SIG-M5 treated with dmso at 0.1 percent for 504 hours (cell line): ENCODE measurements around the gene PSMC3IP.
A peak's percentile ranks its signal among the peaks of the same experiment; 100 is the strongest.
"Not testable (repeated sequence)": the region's sequence is repeated elsewhere in the genome, so short reads cannot be mapped to it uniquely, and the experiment has no call there.

Experiments
- DNase-seq: peaks from one replicate; lab custom pipeline; 2025; ENCODE audit not compliant: unreplicated experiment; lab: John Stamatoyannopoulos, UW

PSMC3IP gene

DNA sequence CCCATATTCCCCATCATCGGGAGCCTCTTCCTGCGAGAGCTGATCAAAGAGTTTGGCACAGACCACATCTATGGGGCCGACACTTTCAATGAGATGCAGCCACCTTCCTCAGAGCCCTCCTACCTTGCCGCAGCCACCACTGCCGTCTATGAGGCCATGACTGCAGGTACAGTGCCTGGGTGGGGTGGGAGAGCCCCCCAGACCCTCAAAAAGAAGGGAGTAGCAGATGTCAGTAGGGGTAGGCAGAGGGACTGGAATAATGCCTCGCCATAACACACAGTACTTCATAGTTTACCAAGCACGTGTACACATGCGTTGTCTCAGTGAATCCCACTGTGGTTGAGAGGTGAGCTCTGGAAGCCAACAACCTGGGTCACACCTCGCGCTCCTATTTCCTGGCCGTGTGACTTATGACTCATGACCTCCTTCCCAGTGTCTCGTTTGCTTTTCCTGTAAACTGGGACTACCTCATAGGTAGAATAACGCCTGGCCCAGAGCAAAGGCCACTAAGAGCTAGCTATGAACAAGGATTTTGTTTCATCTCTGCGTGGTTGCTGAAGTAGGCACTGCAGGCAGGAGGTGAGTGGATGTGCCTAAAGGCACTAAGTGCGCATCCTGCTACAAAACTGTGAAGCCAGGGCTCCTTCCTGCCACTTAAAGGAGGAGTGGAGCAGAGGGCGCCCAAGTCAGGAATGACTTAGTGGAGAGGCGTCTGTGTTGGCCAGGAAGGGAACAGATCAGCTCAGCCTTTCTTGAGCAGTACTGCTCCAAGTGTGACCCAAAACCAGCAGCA is 36.3 kb downstream of the PSMC3IP start:
- no peak for DNase-seq

- DNase-seq = not testable (repeated sequence)
These were observed 37.0 kb downstream of the PSMC3IP start for GRCh38 chr17:42540558-42540957.

- no peak for DNase-seq
These were observed 39.0 kb downstream of the PSMC3IP start for GRCh38 chr17:42538482-42538881.

DNA sequence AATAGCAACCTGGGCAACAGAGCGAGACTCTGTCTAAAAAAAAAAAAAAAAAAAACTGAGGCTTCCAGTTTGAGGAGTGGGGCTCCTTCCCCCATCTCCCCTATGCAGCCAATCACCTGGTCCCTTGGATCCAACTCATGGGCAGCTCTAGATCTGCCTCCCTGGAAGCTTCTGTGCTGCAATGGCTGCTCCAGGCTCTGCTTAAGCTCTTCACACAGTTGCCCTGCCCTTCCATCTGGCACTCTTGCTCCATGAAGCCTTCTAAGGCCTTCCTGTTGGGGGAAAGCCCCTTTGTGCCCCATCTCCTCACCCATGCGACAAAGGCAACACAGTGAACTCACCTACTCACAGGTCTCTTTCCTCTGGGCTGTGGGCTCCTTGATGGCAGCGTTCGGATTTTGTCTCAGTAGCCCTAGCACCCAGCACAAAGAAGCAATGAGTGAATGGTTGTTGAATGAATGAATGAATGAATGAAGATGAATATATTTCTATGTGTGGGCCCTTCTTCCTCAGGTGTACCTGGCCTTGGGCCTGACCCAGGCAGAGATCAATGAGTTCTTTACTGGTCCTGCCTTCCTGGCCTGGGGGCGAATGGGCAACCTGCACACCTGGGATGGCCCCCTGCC is 39.6 kb downstream of the PSMC3IP start:
- DNase-seq = no peak

DNA sequence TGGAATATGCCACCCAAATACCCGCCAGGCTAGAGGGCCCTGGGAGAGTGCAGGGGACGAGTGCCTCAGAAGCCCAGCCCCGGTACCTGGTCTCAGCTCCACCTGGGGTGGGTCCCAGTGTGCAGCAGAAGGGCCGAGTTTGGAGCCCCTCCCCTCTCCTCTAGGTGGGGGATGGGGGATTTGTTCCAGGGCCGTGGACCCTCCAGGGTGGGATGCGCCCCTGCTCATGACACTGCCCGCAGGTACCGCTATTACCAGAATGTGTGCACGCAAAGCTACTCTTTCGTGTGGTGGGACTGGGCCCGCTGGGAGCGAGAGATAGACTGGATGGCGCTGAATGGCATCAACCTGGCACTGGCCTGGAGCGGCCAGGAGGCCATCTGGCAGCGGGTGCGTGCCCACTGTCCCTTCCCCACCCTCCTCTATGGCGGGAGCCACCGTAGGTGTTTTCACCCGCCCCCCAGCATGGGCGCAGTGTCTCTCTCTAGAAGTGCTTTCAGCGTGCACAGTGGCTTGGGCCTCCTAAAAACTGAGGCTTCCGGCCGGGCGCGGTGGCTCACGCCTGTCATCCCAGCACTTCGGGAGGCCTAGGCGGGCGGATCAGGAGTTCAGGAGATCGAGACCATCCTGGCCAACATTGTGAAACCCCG is 40.2 kb downstream of the PSMC3IP start:
- no peak for DNase-seq

- peak; percentile 71 for DNase-seq
These were observed 41.0 kb downstream of the PSMC3IP start for GRCh38 chr17:42536372-42537155.

DNA sequence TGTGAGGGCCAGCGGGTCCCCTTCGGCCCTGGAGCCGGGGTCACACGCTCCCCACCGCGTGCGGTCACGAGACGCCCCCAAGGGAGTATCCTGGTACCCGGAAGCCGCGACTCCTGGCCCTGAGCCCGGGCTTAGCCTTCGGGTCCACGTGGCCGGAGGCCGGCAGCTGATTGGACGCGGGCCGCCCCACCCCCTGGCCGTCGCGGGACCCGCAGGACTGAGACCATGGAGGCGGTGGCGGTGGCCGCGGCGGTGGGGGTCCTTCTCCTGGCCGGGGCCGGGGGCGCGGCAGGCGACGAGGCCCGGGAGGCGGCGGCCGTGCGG is 41.5 kb downstream of the PSMC3IP start, which contains the start of gene NAGLU:
Gene NAGLU (plus strand): TSS at position 194 of the 324 bp plus-strand sequence. CDS start 32 bp downstream, at position 226.
- DNase-seq = peak; percentile 90

- DNase-seq = peak; percentile 78
These were observed 42.1 kb downstream of the PSMC3IP start for GRCh38 chr17:42535155-42536047.

DNA sequence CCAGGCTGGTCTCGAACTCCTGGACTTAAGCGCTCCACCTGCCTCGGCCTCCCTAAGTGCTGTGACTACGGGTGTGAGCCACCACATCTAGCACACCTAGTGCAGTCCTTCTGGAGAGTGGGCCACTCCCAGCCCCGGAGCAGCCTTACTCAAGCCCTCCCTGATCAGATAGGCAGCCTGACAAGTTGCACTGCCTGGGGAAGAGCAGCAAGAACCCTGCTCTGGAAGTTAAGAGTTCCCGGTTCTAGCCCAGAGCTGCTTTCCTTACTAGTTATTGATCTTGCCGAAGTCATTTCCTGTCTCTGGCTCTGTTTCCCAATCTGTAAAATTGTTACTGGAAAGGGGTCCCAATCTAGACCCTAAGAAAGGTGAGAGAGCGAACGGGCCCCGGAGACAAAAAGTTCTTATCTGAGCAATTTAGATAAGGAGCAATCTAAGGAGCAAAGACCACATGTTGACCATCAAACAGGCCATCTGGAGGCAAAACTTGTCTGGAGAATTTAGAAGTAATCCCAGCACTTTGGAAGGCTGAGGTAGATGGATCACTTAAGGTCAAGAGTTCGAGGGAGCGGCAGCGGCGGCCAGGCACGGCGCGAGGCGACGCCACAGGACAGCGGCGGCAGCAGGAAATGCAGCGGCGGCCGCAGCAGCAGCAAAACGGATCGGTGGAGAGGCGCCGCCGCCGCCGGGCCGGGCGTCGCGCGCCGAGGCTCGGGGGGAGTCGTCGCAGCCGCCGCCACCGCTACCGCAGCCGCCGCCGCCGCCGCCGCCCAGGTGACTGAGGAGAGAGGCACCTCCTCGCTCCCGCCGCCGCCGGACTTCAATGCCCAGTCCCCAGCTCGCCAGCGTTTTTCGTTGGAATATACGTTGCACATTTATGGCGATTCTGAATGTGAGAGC is 45.8 kb downstream of the PSMC3IP start:
- DNase-seq = peak; percentile 32

GRCh38 chr17:42530952-42531454 is 46.5 kb downstream of the PSMC3IP start:
- DNase-seq = no peak

- no peak for DNase-seq
These were observed 48.5 kb downstream of the PSMC3IP start for GRCh38 chr17:42529061-42529460.

GRCh38 chr17:42527932-42528331 is 49.6 kb downstream of the PSMC3IP start:
- DNase-seq = no peak

DNA sequence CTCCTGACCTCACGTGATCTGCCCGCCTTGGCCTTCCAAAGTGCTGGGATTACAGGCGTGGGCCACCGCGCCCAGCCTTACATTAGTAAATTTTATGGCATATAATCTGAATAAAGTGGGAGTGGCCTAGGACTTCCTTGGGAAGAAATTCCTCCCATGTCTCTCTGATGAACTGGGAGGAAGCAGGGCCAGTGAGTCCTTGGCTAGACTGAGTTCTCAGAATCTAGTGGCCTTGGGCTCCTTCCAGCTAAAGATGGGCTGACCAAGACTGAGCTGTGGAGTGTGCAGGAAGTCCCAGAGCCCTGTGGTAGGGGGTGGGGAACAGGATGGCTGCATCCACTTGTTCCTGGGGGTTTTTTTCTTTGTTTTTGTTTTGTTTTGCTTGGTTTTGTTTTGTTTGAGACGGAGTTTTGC is 51.5 kb downstream of the PSMC3IP start:
- DNase-seq = no peak

DNA sequence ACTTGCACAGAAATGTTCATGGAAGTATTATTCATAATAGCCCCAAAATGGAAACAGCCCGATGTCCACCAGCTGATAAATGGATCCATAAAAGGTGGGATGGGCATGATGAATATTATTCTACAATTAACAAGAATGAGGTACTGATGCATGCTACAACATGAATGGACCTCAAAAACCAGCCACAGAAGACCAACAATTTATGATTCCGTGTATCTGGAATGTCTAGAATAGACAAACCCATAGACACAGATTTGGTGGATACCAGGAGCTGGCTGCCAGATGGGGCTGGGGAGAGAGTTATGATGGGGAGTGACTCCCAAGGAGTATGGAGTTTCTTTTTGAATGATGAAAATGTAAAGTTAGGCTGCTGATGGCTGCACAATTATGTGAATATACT is 52.3 kb downstream of the PSMC3IP start:
- no peak for DNase-seq

- DNase-seq = no peak
These were observed 54.7 kb downstream of the PSMC3IP start for GRCh38 chr17:42522798-42523278.
